GM12891 (cell line): ENCODE data around the gene ROS1.

Experiments used
- POLR2A ChIP-seq: IDR thresholded peaks from 2 replicates; pipeline ENCODE4 v1.6.1; 2011; ENCODE audit warnings: low read depth, low read length, control low read depth
- POLR2AphosphoS5 ChIP-seq: IDR thresholded peaks from 2 replicates; pipeline ENCODE4 v1.6.1; 2011; ENCODE audit warnings: low read depth, low read length, control low read depth
- TAF1 ChIP-seq: IDR thresholded peaks from 2 replicates; pipeline ENCODE4 v1.6.1; 2011; ENCODE audit warnings: low read depth, low read length, control low read depth

GRCh38 chr6:117346142-117346930, 79.4 kb downstream of the ROS1 start:
- no peak for TF ChIP-seq POLR2A
- no peak for TF ChIP-seq POLR2AphosphoS5
- TF ChIP-seq TAF1 = no peak
